ENCODE measurements around the gene C3orf70.
"Not testable (repeated sequence)": the region's sequence is repeated elsewhere in the genome, so short reads cannot be mapped to it uniquely, and the experiment has no call there.

The C3orf70 gene

DNA sequence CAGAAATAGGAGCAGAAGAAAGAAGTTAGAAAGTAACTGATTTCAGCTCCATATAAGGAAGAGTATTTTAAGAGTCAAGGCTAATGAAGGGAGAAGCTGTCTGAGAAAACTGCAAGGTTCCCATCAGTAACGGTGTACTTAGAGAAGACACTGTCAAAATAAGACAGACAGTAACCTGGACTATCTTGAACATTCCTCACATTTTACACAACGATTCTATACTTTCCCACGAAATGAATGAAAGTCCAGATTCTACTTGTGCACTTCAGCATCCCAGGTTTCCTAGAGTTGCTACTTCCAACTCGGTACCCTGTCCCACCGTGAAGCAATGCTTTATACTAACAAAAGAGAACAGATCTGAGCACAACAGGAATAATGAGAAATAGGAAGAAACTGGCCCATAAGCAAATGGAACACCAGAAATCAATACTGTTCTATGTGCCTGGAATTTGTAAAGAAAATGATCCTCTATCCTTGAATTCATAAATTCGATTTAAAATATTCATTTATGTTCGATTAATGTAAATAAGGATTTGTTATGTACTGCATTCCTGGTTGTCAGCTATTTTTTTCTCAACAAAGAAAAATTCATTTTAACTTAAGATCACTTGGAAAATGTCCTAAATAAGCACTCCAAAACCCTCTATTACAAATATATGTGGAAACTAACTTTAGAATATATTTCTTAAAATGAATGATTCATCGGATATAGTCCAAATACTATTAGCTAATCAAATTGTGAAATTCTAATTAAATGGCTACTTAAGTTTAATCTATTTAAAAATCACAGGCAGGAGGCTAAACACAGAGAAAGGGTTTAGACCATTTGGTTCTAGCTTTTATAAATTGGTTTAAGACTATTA is 1.5 kb downstream of the C3orf70 start:
- no peak for DNase-seq

DNA sequence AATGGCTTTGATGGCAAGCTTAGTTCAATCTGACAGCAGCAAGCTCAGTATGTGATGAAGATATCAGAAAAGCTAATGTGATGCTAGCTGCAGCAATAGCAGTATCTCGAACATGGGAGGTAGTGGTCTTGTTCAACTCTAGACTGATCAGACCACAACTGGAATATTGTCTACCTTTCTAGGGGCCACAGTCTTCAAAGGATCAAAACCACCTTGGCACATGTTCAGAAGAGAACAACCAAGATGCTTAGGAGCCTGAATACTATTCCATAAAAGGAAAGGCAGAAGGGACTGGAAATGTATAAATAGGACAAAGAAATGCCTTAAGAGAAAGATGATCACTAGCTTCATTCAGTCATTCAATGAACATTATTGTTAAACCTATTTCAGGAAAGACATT is 2.3 kb downstream of the C3orf70 start:
- DNase-seq = no peak

DNA sequence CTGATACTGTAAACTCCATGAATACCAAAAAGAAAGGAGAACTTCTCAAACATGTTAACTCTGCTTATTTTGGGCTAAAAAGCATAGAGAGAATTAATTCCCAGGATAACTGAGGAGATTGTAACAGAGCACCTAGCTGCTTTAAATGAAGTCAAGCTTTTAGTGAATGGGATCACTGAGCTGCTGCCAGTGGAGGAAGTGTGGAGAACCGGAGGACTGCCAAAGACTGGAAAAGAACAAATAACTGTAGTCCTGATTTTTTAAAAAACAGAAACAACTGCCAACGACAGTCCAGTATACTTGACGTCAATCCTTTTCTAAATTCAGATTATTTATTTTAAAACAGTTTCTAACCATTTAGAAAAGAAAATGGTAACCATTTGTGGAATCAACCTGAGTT is 3.3 kb downstream of the C3orf70 start:
- DNase-seq = no peak

DNA sequence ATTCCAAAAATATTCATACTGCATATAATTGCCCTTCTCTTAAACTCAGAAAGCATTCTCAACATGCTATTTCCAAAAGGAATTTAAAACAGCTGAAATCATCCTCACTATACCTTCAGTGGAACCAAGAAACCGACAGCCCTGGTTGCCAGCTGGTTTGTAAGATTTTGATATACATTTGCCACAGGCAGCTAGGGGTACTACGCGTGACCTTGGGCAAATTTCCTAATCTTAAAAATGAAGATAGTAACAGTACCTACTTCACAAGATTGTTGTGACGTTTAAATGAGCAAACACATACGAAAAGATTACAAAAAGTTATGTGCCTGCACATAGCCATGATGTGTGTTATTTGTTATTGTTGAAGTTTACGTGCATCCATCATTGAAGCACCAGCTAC is 7.3 kb downstream of the C3orf70 start:
- DNase-seq = no peak

DNA sequence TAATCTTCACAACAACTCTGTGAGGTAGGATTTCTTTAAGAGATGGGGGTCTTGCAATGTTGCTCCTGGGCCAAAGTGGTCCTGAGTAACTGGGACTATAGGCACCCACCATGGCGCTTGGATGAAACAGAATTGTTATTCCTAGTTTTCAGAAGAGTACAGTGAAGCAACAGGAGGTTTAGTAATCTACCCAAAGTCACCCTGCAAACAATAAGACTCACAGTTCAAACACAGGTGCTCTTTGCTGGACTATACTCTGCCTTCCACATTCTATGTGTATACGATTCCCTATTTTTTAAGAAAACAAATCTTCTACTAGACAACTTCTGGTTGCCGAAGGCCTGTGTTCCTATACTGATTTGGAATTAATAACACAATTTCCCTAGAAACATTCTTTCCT is 8.1 kb downstream of the C3orf70 start:
- no peak for DNase-seq

DNA sequence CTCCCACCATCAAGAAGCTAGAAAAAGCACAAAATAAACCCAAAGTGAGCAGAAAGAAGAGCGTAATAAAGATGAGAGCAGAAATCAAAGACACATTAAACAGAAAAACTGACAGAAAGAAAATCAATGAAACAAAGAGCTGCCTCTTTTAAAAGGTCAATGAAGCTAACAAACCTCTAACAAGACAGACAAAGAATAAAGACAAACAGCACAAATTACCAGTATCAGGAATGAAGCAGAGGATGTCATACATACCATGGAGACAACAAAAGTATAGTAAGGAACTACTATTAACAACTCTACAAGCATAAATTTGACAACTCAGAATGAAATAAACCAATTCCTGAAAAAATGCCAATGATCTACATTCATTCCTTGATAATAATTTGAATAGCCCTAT is 15.0 kb downstream of the C3orf70 start:
- no peak for DNase-seq

DNA sequence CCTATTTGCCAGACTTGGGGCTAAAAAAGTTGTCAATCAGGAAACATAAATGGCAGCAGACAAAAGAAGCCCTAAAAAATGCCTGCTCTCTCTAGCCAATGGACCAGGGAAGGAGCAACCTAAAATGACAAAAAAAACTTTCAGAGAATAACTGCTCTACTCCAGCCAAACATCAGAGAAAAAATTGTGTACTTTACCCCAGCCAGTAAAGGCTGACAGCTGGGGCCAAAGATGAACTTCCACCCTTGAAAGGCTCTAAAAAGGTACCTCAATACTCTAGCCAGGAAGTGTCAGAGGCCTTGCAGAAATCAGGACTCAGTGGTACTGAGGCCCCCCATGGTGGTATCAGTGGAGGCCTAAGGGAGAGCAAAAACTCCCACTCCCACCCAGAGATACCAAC is 18.4 kb downstream of the C3orf70 start:
- no peak for DNase-seq

DNA sequence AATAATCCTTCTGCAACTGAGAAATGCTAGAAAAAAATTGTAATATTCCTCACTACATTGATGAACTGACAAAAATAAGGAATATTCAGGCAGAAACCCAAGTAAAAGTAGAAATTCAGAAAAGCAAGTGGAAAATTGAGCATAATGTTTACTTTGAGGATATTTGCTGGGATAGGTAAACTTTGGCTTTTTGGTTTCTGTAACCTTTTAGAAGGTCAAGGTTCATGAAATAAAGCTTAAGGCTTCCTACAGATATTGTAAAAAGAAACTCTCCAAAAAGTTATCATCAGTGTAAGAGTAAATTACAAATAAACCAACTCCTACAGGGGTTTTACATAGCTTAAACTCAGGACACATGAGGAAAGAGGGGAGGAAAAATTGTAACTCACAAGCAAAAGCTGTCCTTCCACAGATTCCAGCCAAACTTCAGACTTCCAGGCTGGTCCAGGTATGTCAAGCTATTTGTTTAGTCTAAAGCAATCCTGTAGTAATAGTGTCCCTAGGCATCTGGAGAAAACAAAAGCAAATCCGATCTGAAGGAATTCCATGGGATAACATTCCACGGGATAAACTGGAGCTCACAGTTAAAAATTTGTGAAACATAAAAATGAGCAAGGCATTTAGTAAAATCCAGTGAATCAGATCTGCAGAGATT is 21.1 kb downstream of the C3orf70 start:
- DNase-seq = no peak

DNA sequence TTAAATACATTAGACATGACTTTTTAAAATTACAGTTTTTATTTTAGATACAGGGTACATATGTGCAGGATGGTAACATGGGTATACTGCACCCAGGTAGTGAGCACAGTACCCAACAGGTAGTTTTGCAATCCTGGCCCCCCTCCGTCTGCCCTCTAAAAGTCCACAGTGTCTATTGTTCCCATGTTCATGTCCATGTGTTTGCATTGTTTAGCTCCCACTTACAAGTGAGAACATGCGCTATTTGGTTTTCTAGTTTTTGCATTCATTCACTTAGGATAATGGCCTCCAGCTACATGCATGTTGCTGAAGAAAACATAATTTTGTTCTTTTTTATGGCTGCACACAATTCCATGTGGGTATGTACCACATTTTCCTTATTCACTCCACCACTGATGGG is 23.8 kb downstream of the C3orf70 start:
- DNase-seq = no peak

DNA sequence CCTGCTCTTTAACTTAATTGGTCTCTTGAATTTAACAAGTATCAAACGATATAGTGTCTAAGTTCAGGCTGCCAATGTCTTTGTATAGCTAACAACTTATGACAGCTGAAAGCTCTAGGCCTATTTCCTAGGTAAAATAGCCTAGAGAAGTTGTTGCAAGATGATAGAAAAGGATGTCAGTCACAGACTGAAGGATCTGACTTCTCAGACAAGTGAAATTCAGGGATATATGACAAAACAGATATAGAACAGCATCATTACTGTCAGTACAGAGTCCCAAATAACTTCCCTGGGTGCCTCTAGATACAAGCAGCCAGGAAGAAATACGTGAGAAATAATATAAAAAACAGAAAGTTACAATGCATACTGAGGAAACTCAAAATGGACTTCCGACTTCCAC is 26.7 kb downstream of the C3orf70 start:
- DNase-seq = no peak

DNA sequence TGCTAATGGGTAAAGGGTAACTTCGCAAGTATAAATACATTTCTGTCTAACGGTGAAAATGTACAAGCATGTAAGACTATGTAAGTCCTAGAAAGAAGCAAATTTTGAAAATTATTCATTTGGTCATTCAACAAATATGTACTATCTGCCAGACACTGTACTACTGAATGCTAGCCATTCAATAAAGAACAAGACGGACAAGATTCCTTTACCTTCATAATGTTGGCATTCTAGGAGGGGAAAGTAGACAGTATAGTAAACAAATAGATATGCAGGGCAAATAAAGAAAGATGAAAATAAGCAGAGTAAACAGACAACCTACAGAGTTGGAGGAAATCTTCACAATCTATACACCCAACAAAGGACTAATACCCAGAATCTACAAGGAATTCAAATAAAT is 32.7 kb downstream of the C3orf70 start:
- no peak for DNase-seq

DNA sequence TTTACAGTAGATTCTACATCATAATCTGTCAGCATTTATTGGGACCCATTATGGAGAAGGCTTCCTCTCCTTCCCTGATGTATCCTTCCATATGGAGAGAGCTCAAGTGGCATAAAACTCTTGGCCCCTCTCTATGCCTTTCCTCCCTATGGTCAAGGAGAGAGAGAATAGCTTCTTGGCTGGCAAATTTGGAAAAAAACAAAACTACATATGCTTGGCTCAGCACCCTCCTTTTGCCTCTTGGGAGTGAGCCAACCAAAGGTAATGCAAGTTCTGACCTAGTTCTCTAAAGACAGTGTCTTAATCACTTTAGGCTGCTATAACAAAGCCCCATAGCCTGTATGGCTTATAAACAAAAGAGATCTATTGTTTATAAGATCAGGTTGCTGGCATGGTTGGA is 37.5 kb downstream of the C3orf70 start:
- no peak for DNase-seq

DNA sequence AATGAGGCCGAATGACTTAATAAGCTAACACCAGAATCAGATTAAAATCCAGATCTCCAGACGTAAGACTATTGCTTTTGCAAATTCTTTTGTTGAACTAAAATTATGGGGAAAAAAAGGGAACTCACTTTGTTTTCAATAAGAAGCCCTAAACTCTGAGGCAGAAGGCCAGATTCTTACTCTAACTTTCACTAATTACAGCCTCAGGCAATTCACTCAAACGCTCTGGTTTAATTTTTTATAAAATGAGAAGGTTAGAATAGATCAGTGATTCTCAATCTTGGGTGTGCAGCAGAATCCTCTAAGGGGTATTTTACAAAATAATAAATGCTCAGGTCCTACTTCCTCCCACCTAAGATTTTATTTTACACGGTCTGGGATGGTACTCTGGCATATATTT is 38.1 kb downstream of the C3orf70 start:
- DNase-seq = no peak

DNA sequence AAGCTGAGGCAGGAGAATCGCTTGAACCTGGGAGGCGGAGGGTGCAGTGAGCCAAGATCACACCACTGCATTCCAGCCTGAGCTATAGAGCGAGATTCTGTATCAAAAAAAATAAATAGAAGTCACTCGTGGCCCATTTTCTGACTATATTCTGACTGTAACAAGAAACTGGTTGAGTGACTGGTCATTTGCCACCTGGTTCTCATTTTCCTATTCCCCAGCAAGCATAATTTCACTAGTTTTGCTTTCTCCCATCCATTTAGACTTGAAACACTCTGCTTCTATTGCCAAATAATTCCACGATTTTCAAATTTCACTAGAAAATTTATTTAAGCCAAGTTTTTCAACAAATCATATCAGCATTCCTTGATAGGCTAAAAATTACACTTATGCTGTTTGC is 40.7 kb downstream of the C3orf70 start:
- no peak for DNase-seq

DNA sequence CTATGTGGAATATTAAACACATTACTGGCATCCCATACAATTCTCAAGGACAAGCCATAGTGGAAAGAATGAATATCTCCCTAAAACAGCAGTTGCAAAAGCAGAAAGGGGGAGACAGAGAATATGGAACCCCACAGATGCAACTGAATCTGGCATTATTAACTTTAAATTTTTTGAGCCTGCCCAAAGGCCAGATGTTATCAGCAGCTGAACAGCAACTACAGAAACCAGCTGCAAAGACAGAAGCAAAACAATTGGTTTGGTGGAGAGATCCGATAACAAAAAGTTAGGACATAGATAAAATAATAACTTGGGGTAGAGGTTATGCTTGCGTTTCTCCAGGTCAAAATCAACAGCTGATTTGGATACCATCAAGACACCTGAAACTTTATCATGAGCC is 43.8 kb downstream of the C3orf70 start:
- not testable (repeated sequence) for DNase-seq

DNA sequence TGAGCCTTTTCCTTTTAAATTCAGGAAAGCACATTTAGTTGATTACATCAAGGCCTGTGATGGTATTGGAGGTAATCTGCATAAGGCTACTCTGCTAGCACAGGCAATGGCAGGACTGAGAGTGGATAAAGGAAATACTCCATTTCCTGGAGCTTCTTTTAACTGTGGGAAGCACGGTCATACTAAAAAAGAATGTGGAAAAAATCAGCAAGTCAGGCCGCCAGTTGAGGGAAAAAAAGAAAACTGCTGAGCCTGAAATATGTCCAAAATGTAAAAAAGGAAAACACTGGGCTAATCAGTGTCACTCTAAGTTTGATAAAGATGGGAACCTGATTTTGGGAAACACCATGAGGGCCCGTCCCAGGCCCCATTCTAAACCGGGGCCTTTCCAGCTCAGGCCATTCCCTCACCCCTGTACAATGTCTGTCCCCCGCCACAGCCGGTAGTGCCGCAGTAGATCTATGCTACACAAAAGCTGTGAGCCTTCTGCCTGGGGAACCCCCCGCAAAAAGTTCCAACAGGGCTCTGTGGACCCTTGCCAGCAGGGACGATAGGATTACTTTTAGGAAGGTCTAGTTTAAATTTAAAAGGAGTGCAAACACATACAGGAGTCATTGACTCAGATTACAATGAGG is 46.5 kb downstream of the C3orf70 start:
- DNase-seq = not testable (repeated sequence)

DNA sequence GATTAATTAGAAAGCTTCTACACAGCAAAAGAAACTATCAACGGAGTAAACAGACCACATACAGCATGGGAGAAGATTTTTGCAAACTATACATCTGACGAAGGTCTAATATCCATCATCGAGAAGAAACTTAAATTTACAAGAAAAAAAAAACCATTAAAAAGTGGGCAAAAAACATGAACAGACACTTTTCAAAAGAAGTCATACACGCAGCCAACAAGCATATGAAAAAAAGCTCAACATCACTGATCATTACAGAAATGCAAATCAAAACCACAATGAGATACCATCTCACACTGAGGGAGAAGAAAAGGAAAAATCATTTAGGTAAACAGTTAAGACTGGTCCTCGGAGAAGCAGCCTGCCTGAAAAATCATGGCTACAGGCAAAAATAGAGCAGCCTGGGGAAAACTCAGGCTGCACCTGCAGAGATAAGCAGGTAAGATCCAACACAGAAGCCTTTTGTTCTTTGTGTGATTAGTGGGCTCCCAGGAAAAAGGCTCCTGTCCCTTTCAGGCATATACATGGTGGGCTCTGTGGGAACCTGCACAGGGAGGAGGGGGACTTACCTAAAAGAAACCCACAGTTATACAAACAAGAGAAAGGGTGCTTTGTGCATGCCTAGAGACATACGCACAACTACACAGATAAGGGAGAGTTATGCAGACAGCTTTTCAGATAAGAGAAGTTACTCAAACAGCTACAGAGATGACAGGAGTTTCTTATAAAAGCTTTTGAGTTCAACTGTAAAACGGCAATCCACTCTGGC is 49.3 kb downstream of the C3orf70 start:
- DNase-seq = no peak

DNA sequence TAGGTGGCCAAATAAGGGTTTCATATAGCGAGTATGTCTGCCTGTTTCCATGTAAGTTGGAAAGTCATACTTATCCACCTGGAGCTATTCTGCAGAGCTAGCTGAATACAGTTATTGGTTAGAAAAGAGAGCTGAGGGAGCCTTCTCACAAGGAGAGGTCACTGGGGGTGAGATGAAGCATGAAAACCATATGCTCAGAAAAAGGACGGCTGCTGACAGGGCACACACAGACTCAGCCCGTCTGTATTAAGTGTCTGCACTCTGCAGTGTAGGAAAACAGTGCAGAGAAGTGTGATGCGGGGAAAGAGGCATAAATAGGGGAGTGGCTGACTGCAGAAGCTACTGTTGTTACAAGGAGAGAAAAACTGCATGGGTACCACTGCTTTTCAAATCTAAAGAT is 58.2 kb downstream of the C3orf70 start:
- no peak for DNase-seq

DNA sequence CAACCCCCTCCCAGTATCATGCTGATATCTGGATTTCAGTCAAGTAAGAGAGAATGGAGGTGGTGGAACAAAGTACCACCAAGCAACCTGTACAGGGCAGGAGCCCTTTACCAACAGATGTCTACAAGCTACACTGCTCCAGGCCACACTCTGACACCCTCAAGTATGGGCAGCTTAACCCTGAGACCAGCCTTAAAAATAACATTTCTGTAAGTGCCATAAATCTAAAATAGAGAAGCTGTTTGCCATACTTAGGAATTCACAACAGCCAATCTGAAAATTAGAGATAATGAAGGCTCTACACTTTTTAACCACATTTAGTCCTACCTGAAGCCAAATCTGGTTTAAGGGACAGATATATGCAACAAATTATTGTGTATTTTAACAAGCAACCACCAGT is 59.7 kb downstream of the C3orf70 start:
- DNase-seq = no peak

DNA sequence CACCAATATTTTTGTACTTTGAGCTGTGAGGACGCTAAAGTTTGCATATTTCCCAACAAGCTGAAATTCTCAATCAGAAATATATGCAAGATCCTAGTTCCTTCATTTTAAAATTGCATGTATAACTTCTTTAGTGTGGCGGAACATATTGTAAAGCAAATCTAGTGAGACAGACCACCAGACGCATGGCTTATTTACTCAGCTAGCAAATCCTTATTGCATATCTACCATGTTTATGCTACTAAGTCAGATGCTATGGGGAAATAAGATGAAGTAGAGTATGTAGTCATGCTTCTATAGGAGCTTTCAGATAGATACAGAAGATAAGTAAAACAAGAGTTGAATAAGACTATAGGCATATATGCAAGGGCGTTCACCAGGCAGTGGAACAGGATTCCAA is 62.0 kb downstream of the C3orf70 start:
- no peak for DNase-seq

DNA sequence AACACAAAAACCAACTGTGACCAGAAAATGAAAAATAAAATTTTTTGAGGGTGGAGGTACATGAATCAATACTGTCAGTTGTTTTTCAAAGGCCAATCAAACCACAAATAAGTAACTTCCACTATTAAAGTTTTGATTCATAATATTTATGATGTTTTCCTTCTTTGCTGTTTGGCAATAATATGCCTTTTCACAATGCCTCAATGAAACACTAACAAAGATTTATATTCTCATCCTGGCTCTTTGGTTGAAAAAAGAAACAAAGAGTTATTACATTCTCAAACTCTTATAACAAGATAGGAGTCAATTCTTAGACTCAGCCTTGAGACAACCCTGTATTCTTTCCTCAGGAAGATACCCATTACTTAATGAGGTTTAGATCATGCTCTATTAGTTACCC is 63.1 kb downstream of the C3orf70 start:
- DNase-seq = no peak

DNA sequence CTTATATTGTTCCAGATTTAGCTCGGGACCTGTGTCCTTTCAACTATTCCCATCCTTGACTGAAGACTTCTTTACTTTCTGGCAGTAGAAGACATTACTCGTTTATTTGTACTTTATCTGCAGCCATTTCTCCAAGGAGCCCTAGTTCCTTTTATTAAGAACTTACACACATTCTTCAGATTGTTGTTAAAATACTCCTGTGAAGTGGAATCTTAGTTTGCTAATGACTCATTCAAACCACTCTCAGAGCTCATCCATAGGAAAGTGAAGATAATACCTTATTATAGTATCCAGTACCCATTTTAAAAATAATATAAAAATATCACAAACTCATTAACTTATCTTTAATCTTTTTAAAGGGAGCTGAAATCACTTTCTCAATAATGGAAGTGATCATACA is 63.5 kb downstream of the C3orf70 start:
- no peak for DNase-seq

DNA sequence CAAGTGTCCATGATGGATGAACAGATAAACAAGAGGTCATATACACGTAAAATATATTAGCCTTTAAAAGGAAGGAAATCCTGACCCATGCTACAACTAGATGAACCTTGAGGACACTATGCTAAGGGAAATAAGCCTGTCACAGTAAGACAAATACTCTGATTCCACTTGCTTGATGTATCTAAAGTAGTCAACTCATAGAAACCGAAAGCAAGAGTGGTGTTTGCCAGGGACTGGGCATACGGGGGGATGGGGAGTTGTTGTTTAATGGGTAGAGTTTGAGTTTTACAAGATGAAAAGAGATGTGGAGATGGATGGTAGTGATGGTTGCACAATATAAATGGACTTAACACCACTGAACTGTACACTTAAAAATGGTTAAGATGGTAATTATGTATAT is 65.4 kb downstream of the C3orf70 start:
- DNase-seq = no peak

DNA sequence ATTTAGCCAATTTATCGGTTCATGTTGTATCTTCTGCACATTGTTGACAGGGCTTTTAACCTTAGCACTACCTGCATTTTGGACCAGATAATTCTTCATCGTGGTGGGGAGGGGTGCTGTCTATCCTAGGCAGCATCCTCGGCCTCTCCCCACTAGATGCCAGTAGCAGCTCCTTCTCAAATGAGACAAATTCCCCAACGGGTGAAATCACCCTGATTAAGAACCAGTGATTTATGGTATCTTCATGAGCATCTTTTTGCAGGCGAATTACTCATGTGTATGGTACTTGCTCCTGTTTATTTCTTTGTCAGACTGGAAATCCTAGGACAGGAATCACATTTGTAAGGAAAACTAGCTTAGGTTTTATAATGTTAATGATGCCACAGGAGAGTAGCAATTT is 68.0 kb downstream of the C3orf70 start:
- DNase-seq = no peak

Data from stimulated activated naive CD4-positive, alpha-beta T cell treated with Interleukin-2 at 50 U/mL for 16 hours (primary cell).